AG08395 (cell line): ENCODE data around the gene SNRPD3.
"Not testable (repeated sequence)": the region's sequence is repeated elsewhere in the genome, so short reads cannot be mapped to it uniquely, and the experiment has no call there.

Experiments used
- DNase-seq: peaks from one replicate; pipeline ENCODE4 v3.0.0; 2012; ENCODE audit warnings: mixed read lengths, low spot score

The SNRPD3 gene

GRCh38 chr22:24532075-24532474 is 23.7 kb upstream of the SNRPD3 start:
- no peak for DNase-seq

DNA sequence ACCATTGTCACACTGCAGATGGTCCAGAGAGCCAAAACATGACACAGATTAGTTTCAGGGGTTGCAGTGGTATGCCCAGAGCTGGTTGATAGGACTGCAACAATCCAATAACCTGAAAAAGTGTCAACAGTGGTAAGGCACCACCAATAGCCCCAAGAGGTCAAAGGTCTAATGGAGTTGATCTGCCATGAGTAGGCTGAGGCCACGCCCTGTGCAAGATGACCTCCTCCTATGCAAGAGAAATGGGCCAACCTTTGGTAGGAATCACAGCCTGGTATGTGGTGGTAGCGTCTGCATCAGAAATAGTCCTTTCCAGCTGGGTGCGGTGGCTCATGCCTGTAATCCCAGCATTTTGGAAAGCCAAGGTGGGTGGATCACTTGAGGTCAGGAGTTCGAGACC is 20.5 kb upstream of the SNRPD3 start:
- DNase-seq = no peak

GRCh38 chr22:24536089-24536488 is 19.7 kb upstream of the SNRPD3 start:
- DNase-seq = no peak

DNA sequence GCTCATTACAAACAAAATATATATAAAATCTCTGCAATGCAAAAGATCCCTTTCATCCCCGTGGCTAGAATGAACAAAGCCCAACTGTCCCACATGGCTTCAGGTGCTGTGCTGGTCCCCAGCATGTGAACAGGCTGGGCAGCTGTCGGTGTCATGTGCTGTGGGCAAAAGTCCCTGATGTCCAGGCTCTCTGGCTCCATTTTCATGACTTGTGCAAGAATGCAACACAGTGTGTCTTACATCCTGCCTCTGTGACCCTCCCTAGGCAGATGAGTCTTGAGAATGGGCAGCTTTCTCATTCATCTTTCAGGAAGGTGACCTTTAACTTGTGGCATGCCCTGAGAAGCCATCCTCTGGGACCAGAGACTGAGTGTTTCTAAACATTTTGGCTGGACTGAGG is 15.3 kb upstream of the SNRPD3 start:
- DNase-seq = no peak

DNA sequence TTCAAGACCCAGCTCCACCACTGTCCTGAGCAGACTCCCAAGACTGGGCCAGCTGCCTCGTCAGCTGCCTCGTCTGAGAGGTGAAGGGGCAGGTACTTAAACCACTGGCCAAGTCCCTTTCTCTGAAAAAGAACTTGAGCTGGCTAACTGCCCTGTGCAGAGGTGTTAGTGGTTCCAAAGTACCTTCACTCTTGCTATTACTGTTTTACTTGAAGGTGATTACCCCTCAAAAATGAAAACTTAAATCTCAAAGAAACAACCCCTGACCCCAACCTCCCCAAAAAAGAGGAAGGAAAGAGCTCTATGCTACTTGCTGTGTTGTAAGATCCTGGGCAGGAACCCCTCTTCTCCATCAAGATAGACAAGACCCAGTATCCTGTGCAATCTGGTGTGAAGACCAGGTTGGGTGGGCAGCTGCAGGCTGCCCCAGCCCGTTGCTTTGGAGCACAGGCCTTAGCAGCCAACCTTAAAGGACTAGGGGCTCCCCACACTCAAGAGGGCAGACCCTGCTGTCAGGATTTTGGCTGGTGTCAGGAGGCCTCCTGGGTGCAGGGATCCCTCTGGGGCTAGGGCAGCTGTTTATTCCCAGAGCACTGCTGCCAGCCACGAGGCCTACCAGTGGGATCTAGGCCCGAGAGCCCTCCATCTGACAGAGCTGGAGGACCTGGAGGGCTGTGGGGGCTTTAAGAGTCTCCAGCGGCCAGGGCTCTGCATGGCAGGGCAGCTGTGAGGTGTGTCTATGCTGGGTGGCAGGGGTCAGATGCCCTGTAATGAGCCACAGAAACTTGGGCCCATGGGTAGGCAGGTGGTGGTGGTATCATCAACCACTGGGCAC is 13.9 kb upstream of the SNRPD3 start:
- no peak for DNase-seq

DNA sequence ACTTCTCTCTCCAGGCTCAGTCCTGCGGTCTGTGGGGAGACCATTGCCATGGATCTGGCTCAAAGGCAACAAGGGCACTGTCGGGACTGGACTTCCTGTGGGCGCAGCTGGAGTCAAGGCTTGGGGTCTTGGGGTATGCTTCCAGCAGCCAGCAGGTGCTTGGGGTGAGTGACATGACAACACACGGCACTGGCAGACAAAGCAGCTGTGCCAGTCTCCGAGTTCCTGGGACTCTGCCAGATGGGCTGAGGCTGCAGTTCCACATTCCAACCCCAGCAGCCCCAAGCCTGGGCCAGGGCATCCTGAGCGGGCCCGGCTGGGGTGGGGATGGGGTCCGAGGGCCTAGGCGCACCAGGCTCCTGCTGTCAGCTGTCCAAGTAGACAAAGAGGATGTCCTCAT is 13.2 kb upstream of the SNRPD3 start:
- no peak for DNase-seq

GRCh38 chr22:24543185-24543601 is 12.6 kb upstream of the SNRPD3 start:
- DNase-seq = no peak

GRCh38 chr22:24543679-24544243 is 12.0 kb upstream of the SNRPD3 start:
- no peak for DNase-seq

GRCh38 chr22:24548812-24549211 is 7.0 kb upstream of the SNRPD3 start:
- DNase-seq = no peak

DNA sequence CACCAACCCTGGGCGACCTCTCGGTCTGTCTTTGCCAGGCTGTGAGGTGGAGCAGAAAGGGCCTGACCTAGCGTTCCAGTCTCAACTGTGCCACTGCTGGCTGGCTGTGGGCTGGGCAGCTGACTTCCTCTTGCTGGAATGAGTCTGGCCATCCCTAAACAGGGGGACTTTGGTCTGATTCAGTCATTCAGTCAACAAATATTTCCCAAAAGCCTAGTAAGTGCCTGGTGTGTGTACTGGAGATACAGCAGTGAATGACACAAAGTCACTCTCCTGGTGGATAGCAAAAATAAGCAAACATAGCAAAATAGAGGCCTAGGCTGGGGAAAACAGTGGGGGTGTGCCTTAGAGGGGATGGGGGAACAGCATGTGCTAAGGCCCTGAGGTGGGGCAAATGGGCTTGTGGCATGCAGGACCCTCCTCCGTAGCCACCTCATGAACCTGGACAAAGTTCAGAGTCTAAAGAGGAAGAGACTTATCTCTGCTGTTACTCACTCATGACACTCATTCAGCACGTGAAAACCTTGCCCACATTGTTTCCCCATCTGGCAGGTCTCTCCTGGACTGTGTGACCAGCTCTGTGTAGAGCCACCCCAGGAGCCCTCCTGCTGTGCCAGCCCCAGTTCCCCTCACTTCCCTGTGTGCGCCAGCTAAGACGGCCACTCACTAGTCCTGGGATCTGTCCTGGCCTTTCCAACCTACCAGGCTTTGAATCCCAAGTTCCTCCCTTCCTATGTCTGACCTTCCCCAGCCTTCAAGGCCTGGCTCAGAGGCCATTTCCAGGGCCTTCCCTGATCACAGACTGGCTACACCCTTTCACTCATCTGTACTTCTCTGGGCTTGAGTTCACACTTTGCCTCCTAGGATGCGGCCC is 5.5 kb upstream of the SNRPD3 start:
- no peak for DNase-seq

GRCh38 chr22:24550902-24551435 is 4.8 kb upstream of the SNRPD3 start:
- no peak for DNase-seq

DNA sequence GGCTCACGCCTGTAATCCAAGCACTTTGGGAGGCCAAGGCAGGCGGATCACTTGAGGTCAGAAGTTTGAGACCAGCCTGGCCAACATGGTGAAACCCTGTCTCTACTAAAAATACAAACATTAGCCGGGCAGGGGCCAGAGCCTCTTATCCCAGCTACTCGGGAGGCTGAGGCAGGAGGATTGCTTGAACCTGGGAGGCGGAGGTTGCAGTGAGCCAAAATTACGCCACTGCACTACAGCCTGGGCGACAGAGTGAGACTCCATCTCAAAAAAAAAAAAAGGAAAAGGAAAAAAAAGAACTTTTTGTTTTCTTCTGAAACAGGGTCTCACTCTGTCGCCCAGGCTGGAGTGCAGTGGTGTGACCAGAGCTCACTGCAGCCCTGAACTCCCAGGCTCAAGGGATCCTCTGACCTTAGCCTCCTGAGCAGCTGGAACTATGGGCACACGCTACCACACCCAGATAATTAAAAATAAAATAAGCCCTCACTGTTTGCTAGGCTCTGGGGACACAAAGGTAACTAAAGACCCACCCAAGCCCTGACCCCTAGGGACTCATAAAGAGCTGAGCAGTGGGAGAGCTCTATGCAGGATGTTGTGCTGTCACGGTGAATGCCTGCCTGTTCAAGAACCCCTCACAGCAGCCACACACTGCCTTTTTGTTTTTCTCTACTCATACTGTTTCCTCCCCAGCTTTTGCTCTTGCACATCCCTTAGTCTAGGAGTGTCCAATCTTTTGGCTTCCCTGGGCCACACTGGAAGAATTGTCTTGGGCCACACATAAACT is 3.1 kb upstream of the SNRPD3 start:
- not testable (repeated sequence) for DNase-seq

- no peak for DNase-seq
Observed at GRCh38 chr22:24553597-24554312, 2.0 kb upstream of the SNRPD3 start.

GRCh38 chr22:24554313-24555164 is 1.3 kb upstream of the SNRPD3 start, which contains the start of gene GUCD1:
Gene GUCD1 (minus strand): TSS chr22:24555138. CDS start chr22:24554991, 147 bp downstream.
- peak; percentile 25 for DNase-seq

DNA sequence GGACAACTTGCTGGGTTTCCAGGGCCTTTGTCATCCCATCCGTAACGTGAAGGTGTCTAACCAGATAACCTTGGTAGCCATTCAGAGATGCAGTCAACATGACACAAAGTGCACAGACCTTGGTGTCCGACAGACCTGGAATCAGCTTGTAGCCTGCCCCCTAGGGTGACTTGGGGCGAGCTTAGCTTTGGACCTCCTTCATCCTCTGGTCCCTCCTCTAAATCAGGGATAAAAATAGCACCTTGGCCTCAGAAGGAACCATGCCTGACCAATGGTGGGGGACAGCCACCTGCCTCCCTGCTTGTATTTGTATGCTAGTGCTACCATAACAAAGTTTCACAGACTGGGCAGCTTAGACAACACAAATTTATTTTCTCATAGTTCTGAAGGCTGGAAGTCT is 3.7 kb downstream of the SNRPD3 start:
- DNase-seq = no peak

DNA sequence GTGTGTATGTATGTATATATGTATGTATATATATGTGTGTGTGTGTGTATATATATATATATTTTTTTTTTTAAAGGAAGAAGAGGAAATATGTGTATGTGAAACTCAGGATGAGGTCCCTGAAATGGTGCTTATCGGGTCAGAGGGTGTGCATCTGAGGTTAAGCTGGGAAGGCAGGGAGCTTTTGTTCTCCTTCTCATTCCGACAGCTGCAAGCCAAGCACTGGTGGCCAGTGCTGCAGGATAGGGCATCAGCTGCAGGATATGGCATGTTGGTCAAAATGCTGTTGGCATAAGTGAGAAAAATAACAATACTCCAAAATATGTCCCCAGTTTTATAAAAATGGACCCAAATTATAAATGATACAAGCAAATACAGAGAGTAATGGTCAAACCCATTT is 7.4 kb downstream of the SNRPD3 start:
- no peak for DNase-seq

GRCh38 chr22:24564376-24565058 is 8.7 kb downstream of the SNRPD3 start:
- no peak for DNase-seq

GRCh38 chr22:24565077-24565476 is 9.3 kb downstream of the SNRPD3 start:
- DNase-seq = no peak

DNA sequence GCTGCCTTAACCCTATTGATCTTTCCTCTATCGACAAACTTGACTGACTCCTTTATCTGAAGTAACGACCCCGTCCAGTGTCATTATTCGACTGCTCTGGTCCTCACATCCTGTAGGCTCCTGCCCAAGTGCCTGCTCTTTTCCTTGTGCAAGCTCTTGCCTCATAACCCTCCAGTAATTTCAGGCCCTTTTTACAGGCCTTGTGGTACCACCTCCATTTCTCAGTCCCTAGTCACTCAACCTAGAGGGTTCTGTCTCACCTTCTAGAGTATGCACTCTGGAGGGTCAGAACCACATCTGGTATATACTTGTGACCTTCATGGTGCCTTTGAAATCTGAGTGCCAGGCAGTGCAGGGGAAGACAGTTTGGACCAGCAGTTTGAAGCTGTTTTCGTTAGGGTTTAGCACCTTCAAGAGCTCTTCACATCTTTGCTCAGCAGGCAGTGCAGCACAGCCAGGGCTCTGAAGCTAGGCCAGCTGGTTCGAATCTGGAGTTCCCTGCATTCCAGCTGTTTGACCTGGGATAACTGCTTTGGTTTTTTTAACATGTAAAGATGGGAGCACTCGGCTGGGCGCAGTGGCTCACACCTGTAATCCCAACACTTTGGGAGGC is 11.2 kb downstream of the SNRPD3 start:
- no peak for DNase-seq
